ENCODE measurements around the gene PIP5K1B.
A peak's percentile ranks its signal among the peaks of the same experiment; 100 is the strongest.

Gene PIP5K1B

DNA sequence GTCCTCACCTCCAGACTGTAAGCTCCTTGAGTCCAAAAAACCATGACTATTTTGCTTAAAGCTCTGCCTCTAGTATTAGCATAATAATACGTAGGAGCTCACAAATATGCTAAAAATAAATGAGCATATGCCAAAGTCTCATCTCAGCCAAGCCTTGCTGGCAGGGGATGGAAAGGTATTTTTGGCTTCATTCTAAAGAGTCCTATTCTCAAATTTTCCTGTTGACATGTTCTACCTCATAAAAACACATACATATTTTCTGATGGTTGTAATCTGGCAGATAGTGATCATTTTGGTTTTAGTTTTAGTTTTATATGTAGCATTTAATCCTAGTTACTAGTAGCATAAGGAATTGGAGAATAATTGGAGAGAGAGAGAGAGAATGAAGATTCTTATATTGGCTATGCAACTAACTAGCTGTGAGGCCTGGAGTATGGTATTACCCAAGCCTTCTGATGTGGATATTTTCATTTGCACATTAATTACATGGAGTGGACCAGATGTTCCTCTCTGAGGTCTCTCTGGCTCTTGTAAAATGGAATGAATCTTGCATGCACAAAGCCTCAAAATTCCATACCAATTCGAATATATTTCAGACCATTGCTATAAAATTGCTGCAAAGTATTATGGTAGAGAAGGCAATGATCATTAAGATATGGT lies 55.8 kb downstream of the PIP5K1B start:
- H3K9ac ChIP-seq (ENCODE audit: low read length), result no peak overlapping the region
- H3K27ac ChIP-seq (ENCODE audit: low read depth, low read length), result no peak overlapping the region
- H3K4me3 ChIP-seq (ENCODE audit: low read length), result no peak overlapping the region
- no peaks in the 10 kb centered on the region for H3K36me3 ChIP-seq (ENCODE audit: control insufficient read depth, insufficient read depth, low read length)
- no peaks in the 10 kb centered on the region for H3K4me1 ChIP-seq (ENCODE audit: control insufficient read depth, insufficient read depth, low read length)
- H3K27me3 ChIP-seq (ENCODE audit: control insufficient read depth, insufficient read depth, low read length), result no peaks in the 10 kb centered on the region

DNA sequence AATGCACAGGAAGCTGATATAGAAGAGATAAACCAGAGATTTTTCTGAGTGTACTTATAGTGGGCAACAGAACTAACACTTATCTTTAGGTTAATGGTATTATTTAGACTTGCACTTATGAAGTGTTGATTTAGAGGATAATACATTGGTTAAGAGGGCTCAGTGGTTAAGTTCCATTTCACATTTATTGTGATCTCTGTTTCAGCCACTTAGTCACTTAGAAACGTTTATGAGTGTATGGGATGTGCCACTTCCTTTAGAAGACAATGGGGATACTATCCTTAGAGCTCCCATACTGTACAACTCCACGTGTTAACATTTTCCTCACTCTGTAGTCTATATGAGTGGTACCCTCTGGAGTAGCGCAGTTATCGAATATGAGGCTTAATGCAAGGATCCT lies 57.5 kb downstream of the PIP5K1B start:
- H3K4me3 ChIP-seq (ENCODE audit: low read length), result no peak overlapping the region
- no peak overlapping the region for H3K27ac ChIP-seq (ENCODE audit: low read depth, low read length)
- H3K27me3 ChIP-seq (ENCODE audit: control insufficient read depth, insufficient read depth, low read length), result no peaks in the 10 kb centered on the region
- no peaks in the 10 kb centered on the region for H3K4me1 ChIP-seq (ENCODE audit: control insufficient read depth, insufficient read depth, low read length)
- no peak overlapping the region for H3K9ac ChIP-seq (ENCODE audit: low read length)
- H3K36me3 ChIP-seq (ENCODE audit: control insufficient read depth, insufficient read depth, low read length), result no peaks in the 10 kb centered on the region

DNA sequence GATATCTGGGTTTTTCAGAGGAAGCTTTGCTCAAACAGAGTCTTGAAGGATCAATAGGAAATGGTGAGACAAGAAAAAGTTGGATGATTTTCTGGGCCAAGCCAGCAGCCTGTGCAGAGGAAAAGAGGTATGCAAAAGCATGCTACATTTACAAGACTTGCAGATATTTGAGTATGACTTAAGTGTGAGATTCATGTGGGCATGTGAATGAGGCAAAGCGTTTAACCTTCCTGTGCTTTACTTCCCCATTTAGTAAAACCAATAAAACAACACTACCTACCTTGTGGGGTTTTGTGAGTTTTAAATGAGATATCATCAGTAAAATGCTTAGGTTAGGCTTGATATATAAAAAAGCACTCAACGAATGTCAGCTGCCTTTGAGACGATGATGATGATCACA lies 58.1 kb downstream of the PIP5K1B start:
- no peak overlapping the region for H3K4me3 ChIP-seq (ENCODE audit: low read length)
- no peaks in the 10 kb centered on the region for H3K4me1 ChIP-seq (ENCODE audit: control insufficient read depth, insufficient read depth, low read length)
- H3K27me3 ChIP-seq (ENCODE audit: control insufficient read depth, insufficient read depth, low read length), result no peaks in the 10 kb centered on the region
- no peak overlapping the region for H3K9ac ChIP-seq (ENCODE audit: low read length)
- no peak overlapping the region for H3K27ac ChIP-seq (ENCODE audit: low read depth, low read length)
- H3K36me3 ChIP-seq (ENCODE audit: control insufficient read depth, insufficient read depth, low read length), result no peaks in the 10 kb centered on the region

DNA sequence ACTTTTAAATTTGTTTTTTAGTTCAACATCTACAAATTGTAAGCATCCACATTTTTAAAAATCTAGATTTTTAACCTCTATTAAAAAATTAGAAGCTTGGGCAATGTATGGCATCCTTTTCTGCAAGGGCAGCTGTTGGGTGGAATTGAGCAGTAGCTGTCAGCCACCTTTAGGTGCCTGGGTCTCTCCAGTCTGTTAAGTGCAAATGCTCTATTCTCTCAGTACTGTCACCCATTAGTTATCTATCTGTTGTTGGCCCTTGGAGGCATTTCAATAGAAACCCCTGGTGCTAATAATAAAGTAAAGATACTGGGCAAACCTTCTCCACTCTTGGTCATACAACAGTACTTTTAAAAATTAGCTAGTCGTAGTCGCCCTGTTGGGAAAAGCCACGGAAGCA lies 63.6 kb downstream of the PIP5K1B start:
- Histone ChIP-seq H3K36me3 (ENCODE audit: control insufficient read depth, insufficient read depth, low read length) (no peaks in the 10 kb centered on the region), H3K4me3 (ENCODE audit: low read length) (no peak overlapping the region), H3K27me3 (ENCODE audit: control insufficient read depth, insufficient read depth, low read length) (no peaks in the 10 kb centered on the region), H3K9ac (ENCODE audit: low read length) (no peak overlapping the region), H3K4me1 (ENCODE audit: control insufficient read depth, insufficient read depth, low read length) (no peaks in the 10 kb centered on the region), H3K27ac (ENCODE audit: low read depth, low read length) (no peak overlapping the region)

DNA sequence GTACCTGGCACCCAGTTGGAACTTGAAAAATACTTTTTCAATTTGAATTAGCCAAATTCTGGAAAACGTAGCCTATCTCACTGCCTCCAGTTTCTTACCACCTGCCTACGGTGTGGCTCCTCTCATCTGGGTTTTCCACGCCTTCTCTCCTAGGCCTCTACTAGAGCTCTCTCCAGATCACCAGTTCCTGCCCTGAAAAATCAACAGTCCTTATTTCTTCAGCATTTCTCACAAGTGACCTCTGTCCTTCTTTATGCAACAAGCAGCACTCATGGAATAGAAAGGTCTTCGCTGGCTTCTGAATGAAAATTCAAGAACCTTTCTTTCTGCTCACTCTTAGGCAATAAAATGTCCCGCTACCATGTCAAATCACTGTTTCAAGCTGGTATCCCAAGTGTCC lies 64.8 kb downstream of the PIP5K1B start:
- H3K36me3 ChIP-seq (ENCODE audit: control insufficient read depth, insufficient read depth, low read length), result no peaks in the 10 kb centered on the region
- no peaks in the 10 kb centered on the region for H3K27me3 ChIP-seq (ENCODE audit: control insufficient read depth, insufficient read depth, low read length)
- H3K4me1 ChIP-seq (ENCODE audit: control insufficient read depth, insufficient read depth, low read length), result no peaks in the 10 kb centered on the region
- no peak overlapping the region for H3K4me3 ChIP-seq (ENCODE audit: low read length)
- H3K9ac ChIP-seq (ENCODE audit: low read length), result no peak overlapping the region
- no peak overlapping the region for H3K27ac ChIP-seq (ENCODE audit: low read depth, low read length)

DNA sequence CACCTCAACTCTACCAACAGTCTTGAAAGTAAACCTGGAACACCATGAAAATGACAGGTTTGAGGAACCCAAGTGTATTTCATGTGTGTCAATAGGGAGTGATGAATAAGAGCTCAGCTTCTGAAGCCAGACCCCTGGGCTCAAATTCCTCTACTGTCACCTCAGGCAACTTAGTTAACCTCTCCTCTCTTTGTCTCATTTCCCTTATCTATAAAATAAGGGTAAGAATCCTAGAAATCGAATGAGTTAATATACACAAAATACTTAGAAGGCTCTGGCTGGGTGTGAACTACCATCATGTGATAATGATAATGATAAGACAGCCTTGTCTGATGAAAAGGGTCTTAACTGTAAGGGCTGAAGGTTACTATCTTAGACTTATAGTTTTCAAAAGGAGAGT lies 66.3 kb downstream of the PIP5K1B start:
- no peak overlapping the region for H3K4me3 ChIP-seq (ENCODE audit: low read length)
- no peaks in the 10 kb centered on the region for H3K27me3 ChIP-seq (ENCODE audit: control insufficient read depth, insufficient read depth, low read length)

DNA sequence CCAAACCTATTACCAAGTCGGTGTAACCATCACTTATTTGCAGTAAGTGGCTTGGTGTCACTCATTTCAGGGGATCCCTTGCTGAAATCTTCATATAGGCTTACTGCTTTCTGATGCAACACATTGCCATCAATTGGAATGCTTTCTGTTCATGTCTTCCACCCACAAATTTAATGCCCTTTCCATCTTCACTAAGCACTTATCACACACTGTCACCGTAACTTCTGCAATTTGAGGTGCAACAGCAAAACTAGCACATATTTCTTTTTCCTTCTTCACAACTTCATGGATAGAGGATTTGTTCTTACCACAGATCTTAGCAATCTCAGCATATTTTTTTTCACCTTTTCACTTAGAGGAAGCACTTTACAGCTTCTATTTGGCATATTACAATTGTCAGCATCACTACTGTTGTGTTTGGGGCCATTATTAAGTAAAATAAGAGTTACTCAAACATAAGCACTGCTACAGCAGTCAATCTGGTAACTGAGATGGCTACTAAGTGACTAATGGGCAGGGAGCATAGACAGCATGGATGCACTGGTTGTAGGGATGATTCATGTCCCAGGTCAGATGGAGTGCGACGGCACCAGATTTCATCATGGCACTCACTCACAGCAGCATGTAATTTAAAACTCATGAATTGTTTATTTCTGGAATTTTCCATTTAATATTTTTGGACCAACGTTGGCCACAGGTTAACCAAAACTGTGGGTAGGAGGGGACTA lies 70.1 kb downstream of the PIP5K1B start:
- Histone ChIP-seq H3K36me3 (ENCODE audit: control insufficient read depth, insufficient read depth, low read length) (no peaks in the 10 kb centered on the region), H3K4me3 (ENCODE audit: low read length) (no peak overlapping the region), H3K4me1 (ENCODE audit: control insufficient read depth, insufficient read depth, low read length) (peaks cover 6% of the 10 kb centered on the region), H3K9ac (ENCODE audit: low read length) (no peak overlapping the region), H3K27ac (ENCODE audit: low read depth, low read length) (no peak overlapping the region), H3K27me3 (ENCODE audit: control insufficient read depth, insufficient read depth, low read length) (no peaks in the 10 kb centered on the region)

More for the DNA sequence above, 66.3 kb downstream of the PIP5K1B start:
- Histone ChIP-seq H3K27ac (ENCODE audit: low read depth, low read length) (no peak overlapping the region), H3K36me3 (ENCODE audit: control insufficient read depth, insufficient read depth, low read length) (no peaks in the 10 kb centered on the region), H3K9ac (ENCODE audit: low read length) (no peak overlapping the region), H3K4me1 (ENCODE audit: control insufficient read depth, insufficient read depth, low read length) (no peaks in the 10 kb centered on the region)

DNA sequence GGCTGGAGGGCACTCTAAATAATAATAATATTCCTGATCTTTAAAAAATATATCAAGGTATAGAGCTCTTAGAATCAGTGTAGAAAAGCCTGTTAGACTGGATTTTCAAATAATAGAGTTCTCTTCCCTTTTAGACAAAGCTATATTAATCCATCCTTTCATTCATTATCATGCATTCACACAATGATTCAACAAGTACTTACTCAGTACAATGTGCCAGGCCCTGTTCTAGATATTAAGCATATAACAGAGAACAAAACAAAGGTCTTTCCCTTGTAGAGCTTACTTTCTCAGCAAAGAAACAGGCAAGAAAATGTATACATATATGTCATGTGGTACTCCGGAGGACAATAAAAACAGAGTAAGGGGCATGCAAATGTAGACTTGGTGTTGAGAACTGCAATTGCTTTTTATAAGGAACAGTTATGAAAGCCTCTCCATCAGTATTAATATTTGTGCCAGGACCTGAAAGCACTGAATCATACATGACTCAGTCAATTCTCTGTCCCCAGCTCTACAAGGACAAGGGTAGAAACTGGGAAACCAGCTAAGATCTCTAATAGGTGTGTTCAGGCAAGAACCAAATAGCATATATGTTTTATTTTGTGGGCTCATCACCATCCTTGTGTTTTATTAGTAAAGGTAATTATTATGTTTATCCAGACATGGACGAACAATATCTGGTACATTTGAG lies 72.2 kb downstream of the PIP5K1B start:
- Histone ChIP-seq H3K4me3 (ENCODE audit: low read length) (no peak overlapping the region), H3K36me3 (ENCODE audit: control insufficient read depth, insufficient read depth, low read length) (no peaks in the 10 kb centered on the region), H3K9ac (ENCODE audit: low read length) (no peak overlapping the region), H3K27me3 (ENCODE audit: control insufficient read depth, insufficient read depth, low read length) (no peaks in the 10 kb centered on the region), H3K27ac (ENCODE audit: low read depth, low read length) (no peak overlapping the region), H3K4me1 (ENCODE audit: control insufficient read depth, insufficient read depth, low read length) (peaks cover 10% of the 10 kb centered on the region)

DNA sequence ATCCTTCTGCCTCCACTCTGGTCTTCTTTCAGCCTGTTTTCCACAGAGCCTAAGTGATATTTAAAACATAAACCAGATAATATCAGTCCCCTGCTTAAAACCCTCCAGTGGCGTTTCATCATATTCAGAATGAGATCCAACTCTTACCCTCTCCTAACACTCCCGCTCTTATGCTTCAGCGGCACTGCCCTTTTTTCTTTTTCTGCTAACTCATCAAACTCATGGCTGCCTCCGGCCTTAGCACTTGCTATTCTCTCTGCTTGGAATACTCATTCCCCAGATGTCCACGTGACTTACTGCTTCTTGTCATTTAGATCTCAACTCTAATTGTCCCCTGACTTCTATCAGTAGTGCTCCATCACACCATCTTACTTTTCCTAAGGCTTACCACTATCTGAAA lies 73.6 kb downstream of the PIP5K1B start:
- Histone ChIP-seq H3K4me1 (ENCODE audit: control insufficient read depth, insufficient read depth, low read length) (peaks cover 18% of the 10 kb centered on the region), H3K36me3 (ENCODE audit: control insufficient read depth, insufficient read depth, low read length) (no peaks in the 10 kb centered on the region), H3K27me3 (ENCODE audit: control insufficient read depth, insufficient read depth, low read length) (no peaks in the 10 kb centered on the region), H3K27ac (ENCODE audit: low read depth, low read length) (no peak overlapping the region), H3K4me3 (ENCODE audit: low read length) (no peak overlapping the region), H3K9ac (ENCODE audit: low read length) (no peak overlapping the region)

DNA sequence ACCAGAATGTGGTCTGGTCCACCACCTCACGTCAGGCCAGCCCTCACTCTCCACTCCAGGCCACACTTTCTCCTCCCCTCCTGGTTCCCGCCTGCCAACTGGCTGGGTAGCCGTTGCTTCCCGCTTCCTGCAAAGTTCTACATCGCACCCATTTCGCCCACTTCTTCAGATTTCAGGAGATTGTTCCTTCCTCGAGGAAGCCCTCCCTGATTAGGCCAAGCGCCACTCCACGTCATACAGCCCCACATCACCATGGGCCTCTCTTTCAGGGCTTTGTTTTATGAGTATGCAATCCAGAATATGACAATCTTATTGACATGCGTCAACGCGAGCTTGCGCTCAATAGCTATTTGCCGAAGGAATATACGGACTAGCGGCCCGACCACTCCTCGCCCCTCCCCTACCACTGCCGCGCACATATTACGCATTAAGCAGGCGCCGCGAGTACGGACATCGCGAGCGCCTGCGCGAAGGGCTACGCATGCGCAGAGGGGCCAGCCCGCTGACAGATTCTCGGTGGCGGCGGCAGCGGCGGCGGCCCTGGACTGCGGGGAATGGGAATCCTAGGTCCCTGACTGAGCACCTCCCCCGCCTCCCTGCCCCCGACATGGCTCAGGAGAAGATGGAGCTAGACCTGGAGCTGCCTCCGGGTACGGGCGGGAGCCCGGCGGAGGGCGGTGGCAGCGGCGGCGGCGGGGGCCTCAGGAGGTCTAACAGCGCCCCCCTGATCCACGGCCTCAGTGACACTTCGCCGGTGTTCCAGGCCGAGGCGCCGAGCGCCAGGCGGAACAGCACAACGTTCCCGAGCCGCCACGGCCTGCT lies 74.7 kb downstream of the PIP5K1B start:
- Histone ChIP-seq H3K4me3 (ENCODE audit: low read length) (peak overlapping the region; percentile 98), H3K27ac (ENCODE audit: low read depth, low read length) (peak overlapping the region; percentile 96), H3K27me3 (ENCODE audit: control insufficient read depth, insufficient read depth, low read length) (no peaks in the 10 kb centered on the region), H3K36me3 (ENCODE audit: control insufficient read depth, insufficient read depth, low read length) (no peaks in the 10 kb centered on the region), H3K9ac (ENCODE audit: low read length) (peak overlapping the region; percentile 95), H3K4me1 (ENCODE audit: control insufficient read depth, insufficient read depth, low read length) (peaks cover 24% of the 10 kb centered on the region)

DNA sequence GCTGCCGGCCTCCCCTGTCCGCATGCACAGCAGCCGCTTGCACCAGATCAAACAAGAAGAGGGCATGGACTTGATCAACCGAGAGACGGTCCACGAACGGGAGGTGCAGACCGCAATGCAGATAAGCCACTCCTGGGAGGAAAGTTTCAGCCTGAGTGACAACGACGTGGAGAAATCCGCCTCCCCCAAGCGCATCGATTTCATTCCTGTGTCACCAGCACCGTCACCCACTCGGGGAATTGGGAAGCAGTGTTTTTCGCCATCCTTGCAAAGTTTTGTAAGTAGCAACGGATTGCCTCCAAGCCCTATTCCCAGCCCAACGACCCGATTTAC lies 75.3 kb downstream of the PIP5K1B start:
- Histone ChIP-seq H3K4me1 (ENCODE audit: control insufficient read depth, insufficient read depth, low read length) (peaks cover 27% of the 10 kb centered on the region), H3K27me3 (ENCODE audit: control insufficient read depth, insufficient read depth, low read length) (no peaks in the 10 kb centered on the region), H3K4me3 (ENCODE audit: low read length) (peak overlapping the region; percentile 98), H3K27ac (ENCODE audit: low read depth, low read length) (peak overlapping the region; percentile 96), H3K36me3 (ENCODE audit: control insufficient read depth, insufficient read depth, low read length) (no peaks in the 10 kb centered on the region), H3K9ac (ENCODE audit: low read length) (peak overlapping the region; percentile 94)

DNA sequence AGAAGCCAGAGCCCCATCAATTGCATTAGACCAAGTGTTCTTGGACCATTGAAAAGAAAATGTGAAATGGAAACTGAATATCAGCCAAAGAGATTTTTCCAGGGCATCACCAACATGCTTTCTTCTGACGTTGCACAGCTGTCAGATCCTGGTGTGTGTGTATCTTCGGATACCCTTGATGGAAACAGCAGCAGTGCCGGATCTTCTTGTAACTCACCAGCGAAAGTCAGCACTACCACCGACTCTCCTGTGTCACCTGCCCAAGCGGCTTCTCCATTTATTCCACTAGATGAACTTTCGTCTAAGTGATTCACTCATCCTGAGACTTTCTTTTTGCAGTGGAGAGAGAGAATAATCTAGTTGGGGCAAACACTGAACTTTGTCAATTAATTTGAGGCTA lies 75.7 kb downstream of the PIP5K1B start:
- Histone ChIP-seq H3K9ac (ENCODE audit: low read length) (peak overlapping the region; percentile 94), H3K36me3 (ENCODE audit: control insufficient read depth, insufficient read depth, low read length) (no peaks in the 10 kb centered on the region), H3K4me1 (ENCODE audit: control insufficient read depth, insufficient read depth, low read length) (peaks cover 27% of the 10 kb centered on the region), H3K4me3 (ENCODE audit: low read length) (peak overlapping the region; percentile 98), H3K27me3 (ENCODE audit: control insufficient read depth, insufficient read depth, low read length) (no peaks in the 10 kb centered on the region), H3K27ac (ENCODE audit: low read depth, low read length) (peak overlapping the region; percentile 96)
